Spleen (tissue), 7 donors: ENCODE data around the gene RPUSD1.

Experiments used
- CTCF ChIP-seq, 11 experiments: fragments of 200-600 bp in 7 of 11; fragments of 450-650 bp in 4 of 11; sonication (generic) in 4 of 11; IDR thresholded peaks in 8 of 11; conservative IDR thresholded peaks in 3 of 11; 1 replicate in 7 of 11; 2 replicates in 4 of 11; pipeline versions ENCODE4 v1.4.0 to v1.8.0; 2016 to 2021; ENCODE audit warnings: antibody characterized with exemption in 11 of 11, inconsistent platforms in 4 of 11, mild to moderate bottlenecking in 1 of 11
- POLR2AphosphoS5 ChIP-seq, 3 donors: sonication (generic); formaldehyde crosslinking; IDR thresholded peaks; one replicate each; pipeline ENCODE4 v1.5.1; 2017; ENCODE audit warnings: antibody characterized with exemption in 3 of 3
- donor health status: DM: no; HTN: no; CAD: no; lungs with moderate emphysema.
- donor health status: DM: no; HTN: no; CAD: no.
- donor health status: DM: no; HTN: no; CAD: no.

- no peak for TF ChIP-seq CTCF (IDR thresholded peaks at IDR 0.05 in 8 of 11, conservative IDR thresholded peaks at IDR 0.05 in 3 of 11)
- no peak for TF ChIP-seq POLR2AphosphoS5 (IDR thresholded peaks at IDR 0.05)
Measured at GRCh38 chr16:787321-787966, 737 bp downstream of the RPUSD1 start.
